Astrocyte of the spinal cord (primary cell): ENCODE results near the gene PPARG.
"Not testable (repeated sequence)": the region's sequence is repeated elsewhere in the genome, so short reads cannot be mapped to it uniquely, and the experiment has no call there.

Experiments used
- DNase-seq: peaks from one replicate; pipeline ENCODE4 v3.0.0; 2011; ENCODE audit warnings: low read depth, low spot score
- H3K4me3 ChIP-seq: 2 replicates; pipeline ENCODE4 v1.5.1; 2011; ENCODE audit warnings: low read depth, mild to moderate bottlenecking, low read length, moderate library complexity
- CTCF ChIP-seq: IDR thresholded peaks from 2 replicates; pipeline ENCODE4 v1.5.1; 2012; ENCODE audit warnings: low read depth, mild to moderate bottlenecking, low read length, inconsistent platforms
- in situ Hi-C: cut with HindIII; loops from 2 replicates; pipeline ENCODE4 v1.10.0; 2017; ENCODE audit warnings: low sequenced_read_pairs

The PPARG gene

DNA sequence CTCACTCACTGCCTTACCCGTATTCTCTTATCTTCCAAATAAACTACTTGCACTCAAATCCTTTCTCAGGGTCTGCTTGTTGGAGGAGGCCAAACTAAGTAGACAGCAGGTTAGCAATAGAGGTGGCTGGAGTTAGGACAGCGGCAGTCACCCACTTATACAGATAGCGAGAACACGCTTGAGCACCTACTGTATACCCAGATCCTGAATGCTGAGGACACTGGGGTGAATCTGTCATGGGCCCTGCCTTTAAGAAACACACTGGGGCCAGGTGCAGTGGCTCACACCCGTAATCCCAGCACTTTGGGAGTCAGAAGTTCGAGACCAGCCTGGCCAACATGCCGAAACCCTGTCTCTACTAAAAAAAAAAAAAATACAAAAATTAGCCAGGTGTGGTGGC lies 157.4 kb downstream of the PPARG start:
- in situ Hi-C loops = no loop called here
- no peak overlapping the region for H3K4me3 ChIP-seq
- no peak for TF ChIP-seq CTCF
- no peak for DNase-seq

DNA sequence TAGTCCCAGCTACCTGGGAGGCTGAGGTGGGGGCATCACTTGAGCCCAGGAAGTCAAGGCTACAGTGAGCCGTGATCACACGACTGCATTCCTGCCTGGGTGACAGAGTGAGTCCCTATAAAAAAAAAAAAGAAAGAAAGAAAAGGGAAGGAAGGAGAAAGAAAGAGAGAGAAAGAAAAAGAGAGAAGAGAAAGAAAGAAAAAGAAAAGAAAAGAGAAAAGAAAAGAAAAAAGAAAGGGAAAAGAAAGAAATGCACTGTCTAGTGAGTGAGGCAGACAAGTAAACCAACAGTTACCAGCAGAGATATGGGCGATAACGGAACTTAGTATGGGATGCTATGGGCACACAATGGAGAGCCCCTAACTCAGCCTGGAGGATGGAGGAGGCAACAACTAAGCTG lies 158.2 kb downstream of the PPARG start:
- TF ChIP-seq CTCF = no peak
- no peak overlapping the region for H3K4me3 ChIP-seq
- no peak for DNase-seq
- in situ Hi-C loops = no loop called here

GRCh38 chr3:12448404-12449202 lies 159.7 kb downstream of the PPARG start:
- DNase-seq, H3K4me3 ChIP-seq, in situ Hi-C loops: not testable (repeated sequence)

DNA sequence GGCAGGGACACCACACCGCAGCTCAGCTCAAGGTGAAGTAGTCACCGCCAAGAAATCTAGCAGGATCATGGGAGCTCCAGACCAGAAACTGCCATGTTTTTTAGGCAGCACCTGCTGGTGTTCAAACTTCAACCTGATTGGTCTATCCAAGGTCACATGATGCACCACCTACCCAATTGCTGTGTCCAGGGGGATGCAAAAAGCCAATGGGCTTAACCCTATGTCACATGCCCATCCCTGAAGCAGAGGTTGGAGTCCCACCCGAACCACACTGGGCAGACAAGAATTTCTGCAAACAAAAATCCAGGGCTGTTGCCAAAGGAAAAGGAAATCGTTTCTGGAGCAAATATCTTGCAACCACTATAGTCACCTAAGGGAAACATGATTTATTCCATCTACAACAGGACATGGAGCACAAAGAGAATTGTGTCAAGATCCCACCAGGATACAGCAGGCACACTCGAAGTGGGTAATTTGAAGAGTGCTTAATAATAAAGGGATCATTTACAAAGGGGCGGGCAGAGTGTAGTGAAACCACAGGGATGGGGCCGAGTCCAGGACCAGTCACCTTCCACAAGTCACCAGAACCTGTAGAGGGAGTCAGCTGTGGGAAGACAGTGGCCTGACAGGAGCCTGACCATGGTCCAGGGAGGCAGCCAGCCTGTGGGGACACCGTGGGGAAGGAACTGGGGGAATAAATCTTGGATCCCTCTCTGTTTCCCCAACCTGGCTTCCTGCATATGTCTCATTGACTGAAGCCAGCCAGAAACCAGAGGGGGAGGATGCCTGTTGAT lies 161.2 kb downstream of the PPARG start:
- no peak for TF ChIP-seq CTCF
- in situ Hi-C loops = no loop called here

GRCh38 chr3:12451481-12451880 lies 162.6 kb downstream of the PPARG start:
- no peak overlapping the region for H3K4me3 ChIP-seq
- in situ Hi-C loops = no loop called here
- no peak for DNase-seq
- no peak for TF ChIP-seq CTCF

More for the DNA sequence above, 161.2 kb downstream of the PPARG start:
- no peak for DNase-seq
- no peak overlapping the region for H3K4me3 ChIP-seq

DNA sequence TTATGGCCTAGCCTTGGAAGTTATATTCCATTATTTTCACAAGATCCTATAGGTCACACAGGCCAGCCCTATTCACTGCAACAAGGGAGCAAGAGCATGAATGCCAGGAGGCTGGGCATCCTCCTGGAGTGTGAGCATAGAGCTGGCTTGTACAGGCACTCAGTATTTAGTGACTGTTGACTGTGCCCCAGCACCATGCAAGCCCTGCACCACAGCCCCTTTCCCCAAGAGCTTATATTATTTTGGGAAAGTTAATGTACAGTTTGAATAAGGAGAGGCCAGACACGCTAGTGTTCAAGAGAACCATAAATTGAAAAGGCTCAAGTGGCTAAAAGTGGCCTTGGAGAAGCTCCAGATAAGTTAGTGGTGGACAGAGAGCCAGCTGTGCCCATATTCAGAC lies 163.1 kb downstream of the PPARG start:
- no peak for DNase-seq
- no peak overlapping the region for H3K4me3 ChIP-seq
- in situ Hi-C loops = no loop called here
- no peak for TF ChIP-seq CTCF
